Right lobe of liver (tissue), 4 donors: Measurements from ENCODE around the gene ANP32A.

Source experiments
- CTCF ChIP-seq, 4 donors: fragments of 200-600 bp in 3 of 4; fragments of 450-650 bp in 1 of 4; IDR thresholded peaks; one replicate each; pipeline versions ENCODE4 v1.5.1 to v1.8.0; 2016 to 2022; ENCODE audit warnings: antibody characterized with exemption in 4 of 4, mild to moderate bottlenecking in 2 of 4
- POLR2A ChIP-seq: fragments of 450-650 bp; IDR thresholded peaks from one replicate; pipeline ENCODE4 v1.6.1; 2017; ENCODE audit warnings: antibody characterized with exemption, mild to moderate bottlenecking
- donor health status: DM: no; HTN: no; CAD: no.
- donor health status: DM: no; HTN: no; CAD: no.
- donor health status: DM: no; HTN: yes; CAD: no.

GRCh38 chr15:68787609-68788263, 33.0 kb downstream of the ANP32A start:
- TF ChIP-seq CTCF (IDR thresholded peaks at IDR 0.05) (no peak), POLR2A (no peak)
